CD4-positive, alpha-beta T cell treated with Interleukin-2 at 100 ng/mL for 4 hours (primary cell): ENCODE measurements around the gene TEKT4.
"Not testable (repeated sequence)": the region's sequence is repeated elsewhere in the genome, so short reads cannot be mapped to it uniquely, and the experiment has no call there.

Experiments
- DNase-seq: peaks from one replicate; pipeline ENCODE4 v3.0.0-alpha.2; 2020; ENCODE audit warnings: low spot score

TEKT4 gene

DNA sequence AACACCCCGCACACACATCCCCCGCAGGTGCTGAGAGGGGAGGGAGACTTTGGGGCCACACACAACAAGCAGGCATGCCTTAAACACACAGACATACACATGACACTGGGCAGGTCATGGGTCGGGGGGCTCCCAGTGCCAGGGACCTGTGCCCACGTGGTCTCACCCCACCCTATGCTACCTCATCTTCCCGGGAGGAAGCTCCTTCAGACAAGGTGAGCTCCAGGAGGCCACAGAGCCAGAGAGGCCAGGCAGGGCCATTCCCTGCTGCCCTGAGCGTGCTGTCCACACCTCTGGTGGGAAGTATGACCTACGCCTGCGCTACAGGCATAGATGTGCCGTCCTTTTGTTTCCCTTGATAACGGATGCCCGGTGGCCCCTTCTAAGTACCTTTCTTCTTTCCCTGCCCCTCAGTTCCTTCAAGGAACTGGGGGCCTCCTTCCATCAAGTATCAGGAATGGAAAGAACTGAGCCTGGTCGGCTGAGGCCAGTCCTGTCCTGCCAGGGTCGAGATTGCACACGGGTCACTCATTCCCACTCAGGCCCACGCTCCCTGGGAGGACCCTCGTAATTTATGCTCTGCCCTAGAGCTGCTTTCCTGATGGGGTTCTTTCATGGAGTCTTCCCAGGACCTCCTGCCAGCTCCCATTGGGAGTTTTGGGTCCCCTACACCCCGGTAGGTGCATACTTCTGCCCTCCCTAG is 4.7 kb downstream of the TEKT4 start:
- no peak for DNase-seq

DNA sequence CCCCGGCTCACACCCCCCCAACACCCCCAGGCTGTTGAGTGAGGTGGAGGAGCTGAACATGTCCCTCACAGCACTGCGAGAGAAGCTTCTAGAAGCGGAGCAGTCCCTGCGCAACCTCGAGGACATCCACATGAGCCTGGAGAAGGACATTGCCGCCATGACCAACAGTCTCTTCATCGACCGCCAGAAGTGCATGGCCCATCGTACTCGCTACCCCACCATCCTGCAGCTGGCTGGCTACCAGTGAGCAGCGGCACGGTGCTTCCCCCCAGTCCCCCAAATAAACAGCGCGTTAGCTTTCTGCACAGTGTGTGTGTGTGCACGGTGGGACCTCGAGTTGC is 5.3 kb downstream of the TEKT4 start:
- DNase-seq: no peak

DNA sequence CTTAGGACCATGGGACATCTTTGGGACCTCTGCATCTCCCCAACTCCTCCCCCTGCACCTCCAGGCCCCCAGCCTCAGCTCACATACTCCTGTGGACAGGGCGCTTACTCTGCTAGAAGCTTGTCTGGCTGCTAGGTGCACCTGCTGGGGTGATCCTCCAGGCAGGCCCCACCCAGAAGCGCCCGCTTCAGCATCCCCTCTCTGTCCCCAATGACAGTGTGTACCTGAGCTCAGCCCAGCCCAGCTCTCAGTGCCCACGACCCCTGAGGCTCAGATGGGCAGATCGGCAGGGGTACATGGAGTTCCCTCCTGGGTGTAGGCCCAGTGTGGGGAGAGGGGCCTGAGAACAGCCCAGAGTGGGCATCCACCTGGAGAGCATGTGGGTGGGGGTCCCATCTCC is 5.9 kb downstream of the TEKT4 start:
- DNase-seq: no peak

DNA sequence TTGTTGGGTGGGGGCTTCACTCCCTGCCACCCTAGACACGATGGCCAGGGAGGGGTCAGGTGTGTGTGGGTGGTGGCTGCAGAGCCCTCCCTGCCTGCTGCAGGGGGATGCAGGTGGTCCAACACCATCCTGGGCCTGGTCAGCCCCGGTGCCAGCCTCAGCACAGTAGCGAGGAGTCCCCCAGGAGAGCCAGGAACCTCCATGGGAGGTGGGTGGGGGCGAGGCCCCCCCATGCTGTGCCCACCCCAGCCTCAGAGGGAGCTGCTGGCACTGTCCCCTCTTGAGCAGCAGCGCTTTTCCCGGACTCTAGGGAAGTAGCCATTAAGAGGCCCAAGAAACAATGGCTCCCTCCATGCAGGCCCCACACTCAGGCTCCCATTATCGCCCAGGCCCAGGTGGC is 7.3 kb downstream of the TEKT4 start:
- not testable (repeated sequence) for DNase-seq

DNA sequence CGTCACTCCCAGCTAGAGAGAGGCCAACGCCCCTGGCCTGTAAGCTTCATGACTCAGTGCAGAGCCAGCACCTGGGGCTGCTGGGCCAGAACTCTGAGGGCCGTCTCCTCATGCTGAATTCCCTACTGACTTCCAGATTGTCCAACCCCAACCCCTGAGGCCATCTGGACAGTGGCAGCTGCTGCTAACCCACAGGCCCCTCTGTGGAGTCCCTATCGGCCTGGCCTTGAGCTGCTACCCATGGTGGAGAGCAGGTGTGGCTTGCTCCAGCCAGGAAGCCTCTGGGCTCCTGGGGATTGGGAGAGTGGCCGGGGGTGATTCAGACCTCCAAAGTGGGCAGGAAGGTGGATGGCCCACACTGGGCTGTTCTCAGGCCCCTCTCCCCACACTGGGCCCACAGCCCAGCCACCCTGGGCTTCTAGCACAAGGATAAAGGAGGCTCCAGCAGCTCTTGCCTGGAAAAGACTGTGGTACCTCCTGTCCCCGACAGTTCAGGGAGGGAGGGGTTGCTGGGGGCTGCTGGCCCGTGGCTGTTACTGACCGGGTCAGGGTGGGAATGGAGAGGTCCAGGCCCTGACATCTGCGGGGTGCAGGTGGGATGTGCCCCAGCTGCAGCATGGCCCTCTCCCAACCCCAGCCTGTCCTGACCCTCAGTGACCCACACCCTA is 8.2 kb downstream of the TEKT4 start:
- DNase-seq: no peak

DNA sequence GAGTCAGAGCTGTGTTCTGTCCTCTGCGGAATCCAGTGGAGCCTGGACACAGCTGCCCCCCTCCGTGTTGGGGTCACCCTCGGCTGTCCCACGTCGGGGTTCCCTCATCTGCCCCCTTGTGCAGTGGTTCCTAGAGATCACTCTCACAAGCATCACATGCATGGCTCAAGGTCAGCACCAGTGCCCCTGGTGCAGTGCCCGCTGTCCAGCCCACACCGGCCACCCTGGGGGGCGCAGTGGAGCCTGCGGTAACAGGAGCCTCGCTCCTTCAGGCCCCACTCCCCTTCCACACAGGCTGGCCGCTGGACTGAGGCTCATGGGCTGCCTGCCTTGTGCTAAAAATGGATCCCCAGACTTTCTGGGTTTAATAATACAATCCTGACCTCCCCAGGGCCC is 8.8 kb downstream of the TEKT4 start:
- no peak for DNase-seq

DNA sequence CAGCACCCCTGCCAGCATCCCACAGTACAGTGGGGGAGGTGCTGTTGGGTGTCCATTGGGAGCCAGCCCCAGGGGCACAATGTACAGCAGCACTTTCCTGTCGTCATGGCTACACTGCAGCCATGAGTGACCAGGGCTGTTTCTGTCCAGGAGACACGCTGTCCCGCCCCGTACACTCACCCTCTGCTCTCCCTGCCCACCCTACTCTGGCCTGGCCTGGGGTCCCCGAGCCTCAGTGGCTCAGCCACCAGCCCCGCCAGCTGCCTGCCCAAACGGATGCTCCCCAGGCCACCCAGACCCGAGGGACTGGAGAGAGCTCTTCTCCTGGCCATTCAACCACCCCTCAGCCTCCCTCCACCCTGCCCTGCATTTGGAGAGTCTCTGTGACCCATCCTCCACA is 9.3 kb downstream of the TEKT4 start:
- DNase-seq: no peak

DNA sequence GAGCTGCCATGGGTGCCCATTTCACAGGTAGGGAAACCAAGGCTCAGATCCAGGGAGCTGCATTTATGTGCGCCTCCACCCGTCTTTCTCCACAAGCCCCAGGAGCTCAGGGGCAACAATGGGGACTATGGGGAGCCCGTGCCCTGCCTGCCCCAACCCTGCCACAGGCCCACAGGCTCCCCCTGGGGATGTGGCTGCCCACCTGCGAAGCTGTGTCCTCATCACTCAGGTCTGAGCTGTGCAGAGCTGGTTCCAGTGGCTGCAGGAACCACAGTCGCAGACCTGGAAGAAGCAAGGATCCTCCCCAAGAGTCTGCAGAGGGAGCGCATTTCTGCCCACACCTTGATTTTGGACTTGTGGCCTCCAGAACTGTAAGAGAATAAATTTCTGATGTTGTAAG is 9.8 kb downstream of the TEKT4 start:
- no peak for DNase-seq

DNA sequence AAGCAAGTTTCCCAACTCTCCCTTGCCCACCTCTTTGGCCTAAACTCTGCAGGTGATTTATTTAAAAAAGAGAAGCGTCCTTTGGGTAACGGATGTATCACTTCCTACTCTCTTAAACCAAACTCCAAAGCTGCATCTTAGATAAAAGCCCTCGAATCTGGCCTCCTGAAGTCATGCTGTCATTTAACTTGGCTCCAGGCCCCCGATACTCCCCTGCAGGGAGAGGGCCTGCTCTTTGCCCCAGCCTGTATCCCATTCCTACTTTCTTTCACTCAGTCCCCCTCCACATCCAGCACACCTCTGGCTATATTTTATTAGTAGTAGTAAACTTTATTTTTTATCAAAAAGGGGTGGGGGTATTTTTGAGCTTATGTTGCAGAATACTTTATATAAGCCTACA is 19.0 kb downstream of the TEKT4 start:
- no peak for DNase-seq

DNA sequence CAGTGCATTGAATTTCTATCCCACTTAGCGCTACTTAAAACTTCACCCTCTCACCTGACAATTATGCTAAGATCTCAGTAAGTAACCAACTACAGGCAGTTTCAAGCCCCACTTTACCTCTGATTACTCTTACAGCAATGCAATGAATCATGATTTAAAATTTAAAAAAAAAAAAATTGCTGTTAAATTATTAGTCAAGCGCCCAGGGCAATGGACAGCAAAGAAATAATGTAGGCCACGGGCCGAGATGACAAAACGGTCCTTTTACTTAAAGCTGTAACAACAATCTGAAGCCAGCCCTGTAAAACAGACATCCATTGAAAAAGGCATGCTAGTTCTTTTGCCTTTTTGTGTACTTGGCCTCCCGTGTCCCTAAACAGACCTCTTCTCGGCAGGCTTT is 24.0 kb downstream of the TEKT4 start:
- DNase-seq: not testable (repeated sequence)

DNA sequence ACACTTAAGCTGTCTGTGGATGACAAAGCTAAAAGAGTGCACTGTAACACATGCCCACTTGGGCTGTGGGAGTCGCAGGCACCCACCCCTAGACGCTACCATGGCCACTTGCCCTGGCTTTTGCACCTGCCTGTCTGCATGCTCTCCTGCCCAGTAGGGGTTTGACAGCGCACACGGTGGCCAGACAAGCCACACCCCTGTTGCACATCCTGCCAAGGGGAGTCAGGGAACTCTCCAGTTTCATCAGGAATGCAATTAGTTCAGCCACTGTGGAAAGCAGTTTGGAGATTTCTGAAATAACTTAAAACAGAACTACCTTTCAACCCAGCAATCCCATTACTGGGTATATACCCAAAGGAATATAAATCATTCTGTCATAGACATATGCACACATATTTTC is 35.7 kb downstream of the TEKT4 start:
- not testable (repeated sequence) for DNase-seq

DNA sequence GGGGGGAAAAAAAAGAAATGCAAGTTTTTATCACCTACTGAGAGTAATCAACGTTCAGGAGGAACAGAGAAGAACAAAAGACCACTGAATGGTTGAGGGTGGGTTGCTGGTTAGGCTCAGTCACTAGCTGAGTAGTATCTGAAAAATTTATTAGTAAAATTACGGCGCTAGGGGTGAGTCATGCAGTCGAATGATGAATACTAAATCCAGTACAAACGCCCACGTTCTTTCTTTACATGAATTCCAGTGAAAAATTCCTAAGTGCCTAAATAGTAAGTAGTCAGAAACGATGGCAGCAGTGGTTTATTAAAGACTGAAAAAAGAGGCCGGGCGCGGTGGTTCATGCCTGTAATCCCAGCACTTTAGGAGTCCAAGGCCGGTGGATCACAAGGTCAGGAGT is 52.0 kb downstream of the TEKT4 start:
- DNase-seq: no peak

DNA sequence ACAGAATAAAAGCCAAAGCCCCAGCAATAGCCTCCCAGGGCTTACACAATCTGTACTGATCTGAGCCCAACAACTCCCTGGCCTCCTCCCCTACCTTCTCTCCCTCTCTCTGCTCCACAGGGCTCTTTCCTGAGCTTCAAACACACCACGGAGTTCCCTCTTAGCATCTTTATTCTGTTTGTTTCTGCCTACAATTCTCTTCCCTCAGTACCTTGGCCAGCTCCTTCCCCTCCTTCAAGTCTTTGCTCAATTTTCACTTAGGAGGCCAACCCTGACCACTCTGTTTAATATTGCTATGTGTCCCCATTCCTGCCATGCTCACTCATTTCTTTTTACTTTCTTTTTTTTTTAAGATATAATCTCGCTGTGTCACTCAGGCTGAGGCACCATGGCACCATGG is 53.8 kb downstream of the TEKT4 start:
- not testable (repeated sequence) for DNase-seq
